GM21515 (cell line): ENCODE measurements around the gene LDAF1.
"Not testable (repeated sequence)": the region's sequence is repeated elsewhere in the genome, so short reads cannot be mapped to it uniquely, and the experiment has no call there.

ENCODE experiments used
- ATAC-seq: cut with Tn5 transposase; IDR thresholded peaks from one replicate; pipeline ENCODE4 v1.9.1; 2021; ENCODE audit not compliant: unreplicated experiment

The LDAF1 gene

DNA sequence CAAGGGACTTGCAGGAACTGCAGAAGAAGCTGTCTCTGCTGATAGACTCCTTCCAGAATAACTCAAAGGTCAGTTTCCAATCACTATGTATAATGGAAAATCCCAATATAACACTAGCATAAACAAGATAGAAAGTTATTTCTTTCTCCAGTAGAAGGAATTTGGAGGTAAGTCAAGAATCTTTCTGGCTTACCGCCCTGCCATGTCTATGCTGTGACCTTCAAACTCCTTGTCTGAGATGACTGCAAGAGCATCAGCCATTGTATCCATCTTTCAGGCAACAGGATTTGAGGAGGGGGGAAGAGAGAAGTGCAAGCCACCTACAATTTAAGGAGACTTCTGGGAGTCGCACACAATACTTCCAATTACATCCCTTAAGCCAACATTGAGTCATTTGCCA, 2.7 kb downstream of the LDAF1 start:
- no peak for ATAC-seq

DNA sequence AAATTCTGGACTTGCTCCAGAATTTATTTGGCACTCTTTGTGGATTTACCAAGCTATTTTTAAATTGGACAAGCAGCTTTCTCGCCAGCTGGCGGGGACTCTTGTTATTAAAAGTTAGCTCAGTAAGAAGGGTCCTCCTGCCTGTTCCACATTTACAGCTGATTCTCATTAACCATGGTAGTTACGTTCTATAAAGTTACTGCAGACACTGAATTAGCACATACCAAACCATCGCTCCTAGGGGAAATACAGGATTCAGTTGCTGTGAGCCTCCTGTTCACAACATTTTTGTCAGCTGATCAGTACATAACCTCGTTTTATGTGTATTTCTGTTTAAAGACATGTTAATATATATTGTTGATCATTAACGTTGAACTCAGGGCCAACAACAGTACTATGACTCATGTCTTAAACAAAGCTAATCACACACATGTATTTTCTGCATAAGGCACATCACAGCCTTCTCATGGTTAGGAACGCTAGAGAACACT, 4.2 kb downstream of the LDAF1 start:
- ATAC-seq: no peak

GRCh38 chr16:21163576-21163975, 5.1 kb downstream of the LDAF1 start:
- ATAC-seq: no peak

GRCh38 chr16:21164521-21165168, 6.2 kb downstream of the LDAF1 start:
- no peak for ATAC-seq

DNA sequence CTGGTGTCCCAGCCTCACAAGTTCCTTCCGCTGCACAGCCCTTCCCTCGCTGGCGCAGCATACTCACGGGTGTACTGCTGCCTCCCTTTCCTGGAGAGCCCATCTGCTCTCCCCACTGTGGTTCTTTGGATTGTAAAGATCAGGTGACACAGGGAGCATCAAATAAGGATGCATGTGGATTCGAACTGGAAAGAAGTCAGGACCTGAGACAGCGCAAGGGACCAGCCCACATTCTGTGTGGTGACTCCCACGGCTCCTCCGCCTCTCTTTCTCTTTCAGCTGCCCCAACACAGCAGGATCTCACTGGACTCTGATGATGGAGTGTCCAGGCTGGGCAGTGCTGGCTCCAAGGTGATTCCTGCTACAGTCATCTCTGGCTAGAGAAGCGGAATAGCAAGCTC, 8.1 kb downstream of the LDAF1 start:
- no peak for ATAC-seq

GRCh38 chr16:21167360-21167759, 8.9 kb downstream of the LDAF1 start:
- ATAC-seq: no peak

DNA sequence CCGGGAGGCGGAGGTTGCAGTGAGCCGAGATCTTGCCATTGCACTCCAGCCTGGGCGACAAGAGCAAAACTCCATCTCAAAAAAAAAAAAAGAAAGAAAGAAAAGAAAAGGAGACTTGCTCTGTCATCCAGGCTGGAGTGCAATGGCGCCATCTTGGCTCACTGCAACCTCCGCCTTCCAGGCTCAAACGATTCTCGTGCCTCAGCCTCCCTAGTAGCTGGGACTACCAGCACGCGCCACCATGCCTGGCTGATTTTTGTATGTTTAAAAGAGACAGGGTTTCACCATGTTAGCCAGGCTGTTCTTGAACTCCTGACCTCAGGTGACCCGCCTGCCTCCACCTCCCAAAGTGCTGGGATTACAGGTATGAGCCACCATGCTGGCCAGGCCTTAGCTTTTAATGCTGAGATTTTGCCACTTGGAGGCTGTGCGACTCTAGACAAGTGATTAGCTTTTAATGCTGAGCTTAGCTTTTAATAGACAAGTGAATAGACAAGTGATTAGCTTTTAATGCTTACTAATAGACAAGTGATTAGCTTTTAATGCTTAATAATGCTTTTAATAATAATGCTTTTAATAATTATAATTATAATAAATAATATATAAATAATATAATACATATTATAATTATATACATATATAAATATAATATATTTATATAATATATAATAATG, 9.6 kb downstream of the LDAF1 start:
- ATAC-seq: no peak

GRCh38 chr16:21169249-21169981, 10.9 kb downstream of the LDAF1 start:
- ATAC-seq: no peak

DNA sequence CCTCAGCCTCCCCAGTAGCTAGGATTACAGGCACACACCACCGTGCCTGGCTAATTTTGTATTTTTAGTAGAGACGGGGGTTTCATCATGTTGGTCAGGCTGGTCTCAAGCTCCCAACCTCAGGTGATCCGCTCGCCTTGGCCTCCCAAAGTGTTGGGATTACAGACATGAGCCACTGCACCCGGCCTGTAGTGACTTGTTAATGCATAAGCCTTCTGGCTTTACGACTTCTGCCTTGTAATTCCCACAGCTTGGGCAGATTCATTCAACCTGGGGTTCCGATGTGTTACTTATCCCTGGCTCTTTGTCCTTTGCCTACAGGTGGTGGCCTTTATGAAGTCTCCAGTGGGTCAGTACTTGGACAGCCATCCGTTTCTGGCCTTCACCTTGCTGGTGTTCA, 11.6 kb downstream of the LDAF1 start:
- ATAC-seq: not testable (repeated sequence)

DNA sequence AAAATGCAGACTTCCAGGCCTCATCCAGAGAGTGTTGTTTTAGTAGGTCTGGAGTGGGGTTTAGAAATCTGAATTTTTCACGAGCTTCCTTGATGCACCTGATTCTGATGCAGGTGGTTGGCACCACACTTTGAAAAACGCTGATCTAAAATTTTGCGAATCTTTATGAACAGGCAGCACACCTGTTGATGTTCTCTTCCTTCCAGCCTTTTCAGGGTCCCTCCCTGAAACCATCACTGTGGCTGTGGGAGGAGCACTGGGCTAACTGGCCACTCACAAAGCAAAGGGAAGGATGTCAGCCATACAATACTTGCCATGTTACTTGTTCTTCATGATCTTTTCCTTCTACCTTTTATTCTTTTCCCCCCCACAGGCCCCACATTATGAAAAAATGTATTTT, 14.2 kb downstream of the LDAF1 start:
- ATAC-seq: no peak

DNA sequence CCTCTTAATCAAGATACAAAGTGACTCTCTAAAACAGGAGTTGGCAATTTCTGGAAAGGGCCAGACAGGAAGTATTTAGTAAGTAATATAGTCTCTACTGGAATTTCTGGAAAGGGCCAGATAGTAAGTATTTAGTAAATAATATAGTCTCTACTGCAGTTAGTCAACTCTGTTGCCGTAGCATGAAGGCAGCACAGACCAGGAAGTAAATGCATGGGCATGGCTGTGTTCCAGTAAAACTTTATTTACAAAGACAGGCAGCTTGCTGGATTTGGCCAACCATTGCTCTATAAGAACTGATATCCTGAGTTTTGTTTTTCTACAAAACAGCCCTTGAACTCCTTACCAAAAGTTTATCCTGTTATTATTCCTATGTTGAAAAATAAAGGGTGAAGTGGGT, 16.9 kb downstream of the LDAF1 start:
- ATAC-seq: no peak

DNA sequence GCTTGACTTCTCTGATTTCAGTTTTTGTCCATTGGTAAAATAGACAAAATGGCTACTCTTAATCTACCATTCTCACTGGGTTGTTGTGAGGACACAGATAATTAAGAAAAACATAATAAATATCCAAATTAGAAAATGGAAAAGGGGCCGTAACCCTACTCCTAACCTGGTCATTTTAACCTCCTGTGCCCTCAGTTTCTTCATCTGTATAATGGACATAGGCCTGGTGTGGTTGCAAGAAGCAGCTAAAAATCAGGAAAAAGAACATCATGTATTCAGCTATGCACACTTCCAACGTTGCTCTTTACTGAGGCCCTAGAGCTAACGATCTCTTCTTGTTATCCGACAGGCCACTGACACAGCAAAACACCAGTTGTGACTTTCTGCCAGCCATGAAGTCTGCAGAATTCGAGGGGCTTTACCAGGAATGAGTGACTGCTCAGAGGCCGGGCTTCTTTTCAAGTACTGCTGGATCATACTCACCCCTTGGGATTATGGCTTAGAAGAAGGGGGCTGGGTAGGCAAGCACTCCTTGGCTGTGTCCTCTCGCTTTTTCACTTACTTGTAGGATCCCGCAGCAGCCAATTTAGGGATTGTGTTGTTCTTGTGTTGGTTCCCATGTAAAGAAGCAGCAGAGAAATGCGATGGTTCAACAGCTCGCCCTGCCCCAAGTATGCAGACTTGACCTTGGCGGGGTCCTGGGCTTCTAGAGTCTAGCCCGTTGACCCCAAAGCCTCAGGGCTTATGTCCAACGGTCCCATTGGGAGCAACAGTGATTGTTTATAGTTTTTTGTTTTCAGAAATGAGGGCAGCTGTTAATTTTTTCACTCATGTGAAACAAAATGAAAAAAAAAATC, 20.9 kb downstream of the LDAF1 start:
- no peak for ATAC-seq

- no peak for ATAC-seq
These were observed 21.5 kb downstream of the LDAF1 start for GRCh38 chr16:21179983-21180365.

DNA sequence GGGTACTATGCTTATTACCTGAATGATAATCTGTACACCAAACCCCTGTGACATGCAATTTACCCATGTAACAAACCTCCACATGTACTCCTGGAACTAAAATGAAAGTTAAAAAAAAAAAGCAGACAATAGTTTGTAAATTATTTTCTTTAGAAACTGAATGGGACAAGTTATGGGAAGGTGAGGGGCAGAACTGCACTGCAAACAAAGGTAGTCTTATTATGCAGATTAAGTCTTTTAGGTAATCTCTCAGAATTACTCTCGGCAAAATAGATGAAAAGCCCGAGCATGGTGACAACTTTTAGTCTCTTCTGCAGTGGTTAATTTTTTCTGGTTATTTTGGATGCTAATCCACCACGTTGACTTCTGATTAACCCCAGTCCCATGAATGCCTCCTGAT, 25.5 kb downstream of the LDAF1 start:
- ATAC-seq: no peak

DNA sequence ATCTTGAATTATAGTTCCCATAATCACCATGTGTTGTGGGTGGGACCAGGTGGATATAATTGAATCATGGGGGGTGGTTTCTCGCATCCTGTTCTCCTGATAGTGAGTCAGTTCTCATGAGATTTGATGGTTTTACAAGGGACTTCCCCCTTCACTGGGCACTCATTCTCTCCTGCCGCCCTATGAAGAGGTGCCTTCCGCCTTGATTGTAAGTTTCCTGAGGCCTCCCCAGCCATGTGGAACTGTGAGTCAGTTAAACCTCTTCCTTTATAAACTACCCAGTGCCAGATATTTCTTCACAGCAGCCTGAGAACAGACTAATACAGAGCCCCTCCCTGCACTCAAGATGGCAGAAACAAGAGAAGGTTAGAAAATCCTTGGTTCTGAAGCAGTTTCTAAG, 26.4 kb downstream of the LDAF1 start:
- ATAC-seq: no peak

GRCh38 chr16:21185659-21186325, 27.3 kb downstream of the LDAF1 start:
- ATAC-seq: no peak

DNA sequence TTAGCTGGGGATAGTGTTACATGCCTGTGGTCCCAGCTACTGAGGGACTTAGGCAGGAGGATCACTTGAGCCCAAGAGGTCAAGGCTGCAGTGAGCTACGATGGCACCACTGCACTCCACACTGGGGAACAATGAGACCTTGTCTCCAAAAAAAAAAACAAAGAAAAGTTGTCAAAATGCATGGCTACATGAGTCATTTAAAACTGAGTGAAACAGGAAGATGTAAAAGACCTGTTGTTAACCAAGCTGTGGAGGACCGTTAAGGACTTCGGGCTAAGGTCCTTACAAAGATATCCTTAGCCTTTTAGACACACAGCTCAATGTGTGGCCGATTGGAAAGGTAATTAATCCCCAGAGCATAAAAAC, 27.8 kb downstream of the LDAF1 start:
- ATAC-seq: no peak

- ATAC-seq: no peak
These were observed 30.8 kb downstream of the LDAF1 start for GRCh38 chr16:21189311-21189710.

DNA sequence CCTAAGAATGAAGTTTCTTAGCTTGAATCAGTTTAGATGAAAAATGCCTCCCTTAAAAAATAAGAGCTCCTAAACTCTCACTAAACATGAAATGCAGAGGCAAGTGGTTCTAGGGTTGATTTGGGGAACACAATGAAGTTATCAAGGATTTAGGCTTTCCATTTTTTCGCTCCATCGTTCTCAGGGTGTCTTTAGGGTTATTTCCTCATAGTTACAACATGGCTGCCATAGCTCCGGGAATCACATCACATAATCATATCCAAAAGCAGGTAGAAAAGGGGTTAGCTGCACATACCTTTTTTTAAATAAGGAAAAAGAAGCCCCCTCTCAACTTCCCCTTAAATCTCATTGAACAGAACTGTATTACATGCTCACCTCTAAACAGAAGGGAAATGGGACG, 31.5 kb downstream of the LDAF1 start:
- no peak for ATAC-seq

GRCh38 chr16:21190599-21190998, 32.1 kb downstream of the LDAF1 start:
- ATAC-seq: no peak

- ATAC-seq: no peak
These were observed 34.5 kb downstream of the LDAF1 start for GRCh38 chr16:21192991-21193390.
